Cardiac septum (tissue), 1 donor: ENCODE results near the gene STAG2. TPM values are rescaled to one million over a fixed set of nuclear protein-coding genes. Genes with fewer than 3 reads are reported as not detected.
"Not testable (repeated sequence)": the region's sequence is repeated elsewhere in the genome, so short reads cannot be mapped to it uniquely, and the experiment has no call there.

ENCODE experiments used
- DNase-seq: peaks from one replicate; pipeline ENCODE4 v3.0.0-alpha.2; 2020; ENCODE audit warnings: low spot score
- intact Hi-C: fragments of 100-400 bp; cut with DNase I; formaldehyde crosslinking; loops from one replicate; pipeline ENCODE4 v1.14.0; 2022
- long read RNA-seq: library from polyadenylated mRNA; unstranded; transcript quantifications from one replicate; pipeline ENCODE4 v2.0.0, GENCODE V29; 2021
- total RNA-seq: library from RNA; stranded (reverse); fragmentation: NEBNext Ultra II Directional; extraction: Animal tissue kit (Norgen Biotek cat#: 25700); gene quantifications from one replicate; pipeline ENCODE4 v1.2.1, GENCODE V29; 2021
- donor health status: DM: no; HTN: no; CAD: no.

The STAG2 gene
- total RNA-seq: 32.7 TPM
- long read RNA-seq, full-length matches to known transcripts: 4 of 28 reads
- long read RNA-seq, partial matches to known transcripts: 9 of 28 reads
- long read RNA-seq, other reads (novel, unspliced or antisense): 15 of 28 reads

DNA sequence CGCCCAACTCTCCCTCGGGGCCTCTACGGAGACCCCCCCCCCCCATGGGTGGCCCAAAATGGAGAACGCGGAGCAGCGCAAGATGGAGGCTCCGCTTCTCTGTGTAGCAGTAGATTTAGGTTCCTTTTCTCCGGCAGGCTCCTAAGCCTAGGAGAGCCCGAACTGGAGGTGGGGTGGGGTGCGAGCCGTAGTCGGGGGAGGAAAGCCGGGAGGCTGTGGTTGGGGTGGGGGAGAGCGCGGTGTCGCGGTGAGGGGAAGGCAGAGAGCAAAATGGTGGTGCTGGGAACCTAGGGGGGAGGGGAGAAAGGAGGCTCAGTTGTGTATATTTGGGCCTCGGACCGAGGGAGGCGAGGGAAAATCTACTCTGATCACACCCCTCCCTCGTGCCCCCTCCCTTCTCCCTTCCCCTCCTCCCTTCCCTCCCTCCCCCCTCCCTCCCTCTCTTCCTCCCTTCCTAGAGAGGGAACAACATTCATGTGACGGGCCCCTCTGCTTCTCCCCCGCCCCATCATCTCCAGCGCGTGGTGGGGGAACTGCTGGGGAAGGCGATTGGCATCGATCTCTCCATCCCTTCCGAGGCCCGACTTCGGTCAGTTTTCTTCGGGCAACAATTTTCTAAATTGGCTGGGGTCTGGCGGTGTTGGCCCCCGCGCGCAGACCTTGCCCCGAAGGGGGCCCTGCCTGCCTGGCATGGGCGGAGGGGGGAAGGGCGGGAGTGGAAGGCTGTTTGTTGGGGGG, at the start of gene STAG2:
Gene STAG2, plus strand, starts transcription at position 439 of the 738 bp plus-strand sequence. CDS start 60,922 bp downstream, outside the sequence.
- intact Hi-C loops: loop anchor here (5.0 to 10.0 kb wide), 2 partner anchors 56 to 107 kb away; no protein-coding TSS in a partner anchor
- peak; percentile 84 for DNase-seq

DNA sequence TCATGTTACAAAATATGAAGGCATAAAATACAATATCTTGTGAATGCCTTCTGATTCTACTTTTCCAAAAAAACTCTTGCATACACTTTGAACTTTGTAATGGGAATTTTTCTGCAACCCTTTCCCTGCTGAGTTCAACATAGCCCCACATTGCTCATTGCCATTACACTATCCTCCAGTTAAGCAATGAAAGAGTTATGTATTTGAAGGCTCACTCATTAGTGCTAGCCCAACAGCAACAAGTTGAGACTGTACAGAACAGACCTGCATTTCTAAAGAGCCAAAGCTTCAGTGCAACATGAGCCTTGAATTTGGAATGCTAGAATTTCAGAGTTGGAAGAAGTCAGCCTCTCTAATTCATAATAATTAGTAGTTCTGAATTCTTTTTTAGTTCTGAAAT, 44.4 kb upstream of the STAG2 start:
- intact Hi-C loops: no loop called here
- no peak for DNase-seq

DNA sequence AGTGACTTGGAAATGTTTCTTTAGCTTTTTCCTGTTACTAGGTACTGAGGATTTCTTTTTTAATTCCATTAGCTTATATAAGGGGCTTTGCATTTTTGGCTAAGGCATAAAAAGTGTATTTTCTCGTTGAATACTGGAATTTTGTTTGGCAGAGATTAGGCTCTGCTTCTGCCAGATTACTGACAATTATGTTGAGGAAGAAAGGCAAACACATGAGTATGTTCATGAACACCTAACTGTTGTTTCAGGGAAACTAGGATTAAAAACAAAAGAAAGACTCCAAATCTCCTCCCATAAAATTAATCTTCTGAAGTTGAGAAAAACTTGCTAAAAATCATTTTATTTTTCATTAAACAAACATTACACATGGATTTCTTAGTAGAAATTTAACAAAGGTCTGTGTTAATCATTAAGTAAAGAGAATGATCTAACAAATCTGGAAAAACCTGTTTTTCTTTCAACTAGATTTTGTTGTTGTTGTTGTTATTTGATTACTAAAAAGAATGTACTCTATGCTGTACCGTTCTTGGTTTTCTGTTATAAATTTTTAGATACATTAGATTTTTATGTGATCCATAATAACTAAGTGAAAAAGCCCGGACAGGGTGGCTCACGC, 43.3 kb upstream of the STAG2 start:
- intact Hi-C loops: no loop called here
- DNase-seq: no peak

DNA sequence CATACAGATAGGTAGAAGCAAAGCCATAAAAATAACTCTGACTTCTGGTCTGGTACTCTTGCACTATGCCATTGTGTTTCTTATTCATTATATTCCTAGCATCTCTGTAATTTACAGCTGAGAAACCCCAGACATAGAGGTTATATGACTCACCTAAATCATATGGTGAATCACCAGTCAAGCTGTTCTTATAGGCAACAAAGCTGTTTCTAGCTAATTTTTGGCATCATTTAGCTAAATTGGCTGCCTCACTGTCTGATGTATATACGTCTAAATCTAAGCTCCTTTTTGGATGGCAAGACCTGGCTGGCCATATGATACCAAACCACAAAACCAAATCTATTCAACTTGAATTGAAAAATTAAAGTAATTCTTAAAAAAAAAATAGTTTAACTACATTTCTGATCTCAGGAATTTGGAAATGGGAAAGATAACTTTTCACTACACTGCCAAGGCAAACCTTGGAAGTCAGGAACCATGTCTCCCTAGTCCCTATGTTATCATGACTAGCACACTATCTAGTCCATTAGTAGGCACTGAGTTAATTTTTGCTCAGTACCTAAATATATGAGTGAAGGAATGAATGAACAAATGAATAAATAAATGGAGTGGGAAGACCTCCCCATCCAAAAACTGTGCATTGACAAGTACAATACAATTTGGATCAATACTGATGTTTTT, 41.3 kb upstream of the STAG2 start:
- DNase-seq: no peak
- intact Hi-C loops: no loop called here

DNA sequence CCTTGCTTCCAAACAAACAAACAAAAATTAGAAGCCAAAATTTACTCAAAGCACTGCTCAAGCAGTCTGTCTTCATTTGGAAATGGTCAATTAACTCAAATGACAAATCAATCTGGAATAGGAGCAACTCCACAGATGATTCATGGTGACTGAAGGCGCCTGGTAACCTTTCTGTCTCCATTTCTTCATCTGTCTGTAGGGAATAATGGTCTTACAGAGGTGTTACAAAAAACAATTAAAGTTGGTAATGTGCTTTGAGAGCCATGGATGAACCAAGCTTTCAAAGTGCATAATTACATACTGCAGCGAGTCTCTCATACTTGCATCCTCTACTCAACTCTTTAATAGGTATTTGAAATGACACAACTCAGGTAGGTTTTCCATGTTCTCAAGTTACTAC, 38.3 kb upstream of the STAG2 start:
- intact Hi-C loops: no loop called here
- DNase-seq: no peak

DNA sequence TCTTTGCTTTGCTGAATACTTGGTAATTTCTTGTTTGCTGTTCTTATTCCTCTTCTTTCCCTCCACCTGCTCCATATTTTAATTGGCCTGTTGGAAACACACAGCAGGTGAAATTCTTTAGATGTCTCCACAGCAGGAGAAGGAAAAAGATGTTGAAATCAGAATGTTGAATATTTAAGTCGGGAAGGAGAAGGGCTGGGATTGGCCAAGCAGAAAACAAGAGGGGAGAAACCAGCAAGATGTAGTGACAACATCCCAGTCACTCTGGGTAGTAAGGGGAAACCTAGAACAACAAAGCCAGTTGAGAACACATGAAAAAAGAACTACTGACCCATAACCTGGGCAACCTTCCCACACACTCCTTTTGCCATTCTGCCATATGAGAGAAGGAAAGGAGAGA, 37.3 kb upstream of the STAG2 start:
- no peak for DNase-seq
- intact Hi-C loops: no loop called here

DNA sequence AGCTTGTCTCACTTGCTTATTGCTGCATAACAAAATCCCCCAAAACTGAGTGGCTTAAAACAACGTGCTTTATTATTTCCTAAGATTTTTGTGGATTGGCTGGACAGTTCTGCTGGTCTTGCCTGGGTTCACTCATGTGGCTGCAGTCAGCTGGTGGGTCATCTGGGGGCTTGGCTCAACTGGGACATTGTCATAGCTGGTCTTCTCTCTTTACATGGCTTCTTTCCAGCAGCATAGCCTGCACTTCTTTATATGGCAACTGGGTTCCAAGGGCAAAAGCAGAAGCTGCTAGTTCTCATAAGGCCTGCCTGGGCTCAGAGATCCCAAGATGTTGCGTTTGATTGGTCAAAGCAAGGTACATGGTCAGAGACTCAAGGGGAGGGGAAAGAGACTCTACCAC, 33.7 kb upstream of the STAG2 start:
- intact Hi-C loops: no loop called here
- no peak for DNase-seq

DNA sequence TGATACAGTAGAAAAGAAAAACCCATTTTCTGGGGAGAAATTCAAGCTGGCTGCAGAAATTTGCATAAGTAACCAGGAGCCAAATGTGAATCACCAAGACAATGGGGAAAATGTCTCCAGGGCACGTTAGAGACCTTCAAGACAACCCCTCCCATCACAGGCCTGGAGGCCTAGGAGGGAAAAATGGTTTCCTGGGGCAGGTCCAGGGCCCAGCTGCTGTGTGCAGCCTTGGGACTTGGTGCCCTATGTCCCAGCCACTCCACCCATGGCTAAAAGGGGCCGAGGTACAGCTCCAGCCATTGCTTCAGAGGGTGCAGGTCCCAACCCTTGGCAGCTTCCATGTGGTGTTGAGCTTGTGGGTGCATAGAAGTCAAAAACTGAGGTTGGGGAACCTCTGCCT, 29.5 kb upstream of the STAG2 start:
- intact Hi-C loops, DNase-seq: not testable (repeated sequence)

DNA sequence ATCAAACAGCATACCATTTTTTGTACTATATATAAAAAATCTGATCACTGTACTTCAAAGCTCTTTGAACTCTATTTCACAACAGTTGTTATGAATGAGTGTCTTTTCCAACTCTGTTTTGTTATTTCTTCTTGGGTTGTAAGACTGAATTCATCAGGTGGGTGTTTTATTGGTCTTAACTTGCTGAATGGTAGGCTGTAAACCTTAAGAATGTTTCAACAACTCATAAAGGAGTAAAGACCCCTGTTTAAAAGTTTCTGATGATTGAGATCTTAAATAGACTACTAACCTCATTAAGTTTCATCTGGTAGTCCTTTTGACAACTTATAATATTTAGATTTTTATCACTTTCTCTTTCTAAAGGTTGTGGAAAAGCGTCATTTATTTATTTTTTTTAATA, 18.4 kb upstream of the STAG2 start:
- DNase-seq: no peak
- intact Hi-C loops: no loop called here

DNA sequence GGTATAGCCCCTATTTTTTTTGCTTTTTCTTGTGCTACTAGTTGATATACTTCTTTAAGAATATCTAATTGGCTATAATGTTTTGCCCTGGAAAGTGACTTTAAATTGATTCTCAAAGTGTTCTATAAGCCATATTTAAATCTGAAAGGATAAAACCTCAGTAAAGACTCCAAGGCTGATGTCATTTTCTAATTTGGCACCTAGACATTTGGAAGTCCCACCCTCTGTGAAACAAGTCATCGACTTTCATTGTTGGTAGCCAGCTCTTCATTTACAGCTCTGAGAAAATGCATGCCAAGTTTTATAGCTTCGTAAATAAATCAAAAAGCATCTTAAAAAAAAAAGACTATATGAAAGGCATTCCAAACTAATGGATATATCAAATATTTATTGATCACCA, 18.0 kb upstream of the STAG2 start:
- intact Hi-C loops: no loop called here
- DNase-seq: no peak

DNA sequence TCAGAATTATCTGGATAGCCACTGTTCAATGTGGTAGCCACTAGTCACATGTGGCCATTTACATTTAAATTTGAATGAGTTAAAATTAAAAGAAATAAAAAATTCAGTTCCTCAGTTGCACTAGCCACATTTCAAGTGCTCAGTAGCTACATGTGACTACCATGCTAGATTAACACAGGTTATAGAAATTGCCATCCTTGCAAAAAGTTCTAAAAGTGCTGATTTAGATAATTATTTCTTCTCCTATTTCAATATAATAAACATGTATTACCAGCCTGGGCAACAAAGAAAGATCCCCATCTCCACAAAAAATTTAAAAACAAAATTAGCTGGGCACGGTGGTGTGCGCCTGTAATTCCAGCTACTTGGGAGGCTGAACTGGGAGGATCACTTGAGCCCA, 11.7 kb upstream of the STAG2 start:
- no peak for DNase-seq
- intact Hi-C loops: loop anchor here (10.0 kb wide), 1 partner anchor 115 kb away; no protein-coding TSS in a partner anchor

DNA sequence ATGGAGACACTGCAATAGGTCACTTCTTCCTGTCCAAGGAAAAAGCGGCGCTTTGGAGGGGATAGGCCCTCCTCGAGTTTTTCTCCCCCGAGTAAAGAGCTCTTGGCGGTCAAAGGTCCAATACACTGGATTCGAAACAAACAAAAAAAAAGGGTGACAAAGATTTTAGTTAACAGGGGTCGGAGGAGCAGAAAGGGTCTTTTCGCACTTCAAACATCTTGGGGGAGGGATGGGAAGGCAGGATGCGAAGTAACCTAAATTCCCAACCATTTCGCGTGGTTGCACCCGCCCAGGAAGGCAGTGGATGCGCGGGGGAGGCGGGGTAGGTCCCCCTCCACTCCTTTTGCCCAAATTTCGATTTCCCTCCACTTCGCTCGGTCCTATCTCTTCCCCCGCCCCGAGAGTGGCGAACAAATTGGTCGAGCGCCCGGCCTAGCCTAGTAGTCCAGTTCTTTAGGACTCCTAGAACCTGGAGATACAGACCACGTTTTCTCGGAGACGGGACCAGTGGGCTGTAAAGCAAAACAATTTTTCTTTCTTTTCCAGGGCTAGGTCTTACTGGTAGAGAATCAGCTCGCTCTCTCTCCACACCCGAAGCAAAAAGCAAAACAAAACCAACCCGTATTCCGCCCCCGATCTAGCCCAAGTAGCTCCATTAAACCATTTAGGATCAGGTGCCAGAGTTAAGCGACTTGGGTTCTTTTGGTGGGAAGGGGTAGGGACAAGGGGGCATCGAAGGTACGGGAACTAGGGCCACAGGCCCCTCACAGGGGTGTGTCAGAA, 2.0 kb upstream of the STAG2 start:
- no peak for DNase-seq
- intact Hi-C loops: loop anchor here (5.0 to 10.0 kb wide), 3 partner anchors 58 to 125 kb away; no protein-coding TSS in a partner anchor

DNA sequence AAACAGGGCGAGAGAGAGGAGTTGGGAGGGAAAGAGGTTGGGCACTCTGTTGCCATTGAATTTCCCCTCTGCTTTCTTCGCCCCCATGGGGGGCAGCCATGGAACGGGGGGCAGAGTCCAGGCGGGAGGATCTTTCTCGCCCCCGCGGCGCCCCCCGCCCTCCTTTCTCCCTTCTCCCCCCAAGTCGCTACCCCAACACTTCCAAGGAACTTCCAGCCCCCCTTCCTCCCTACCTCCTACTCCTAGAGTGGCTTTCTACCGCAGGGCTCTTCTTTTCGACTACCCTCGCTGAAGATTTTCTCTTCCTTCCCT, 594 bp upstream of the STAG2 start:
- no peak for DNase-seq
- intact Hi-C loops: loop anchor here (5.0 to 10.0 kb wide), 2 partner anchors 56 to 106 kb away; no protein-coding TSS in a partner anchor

DNA sequence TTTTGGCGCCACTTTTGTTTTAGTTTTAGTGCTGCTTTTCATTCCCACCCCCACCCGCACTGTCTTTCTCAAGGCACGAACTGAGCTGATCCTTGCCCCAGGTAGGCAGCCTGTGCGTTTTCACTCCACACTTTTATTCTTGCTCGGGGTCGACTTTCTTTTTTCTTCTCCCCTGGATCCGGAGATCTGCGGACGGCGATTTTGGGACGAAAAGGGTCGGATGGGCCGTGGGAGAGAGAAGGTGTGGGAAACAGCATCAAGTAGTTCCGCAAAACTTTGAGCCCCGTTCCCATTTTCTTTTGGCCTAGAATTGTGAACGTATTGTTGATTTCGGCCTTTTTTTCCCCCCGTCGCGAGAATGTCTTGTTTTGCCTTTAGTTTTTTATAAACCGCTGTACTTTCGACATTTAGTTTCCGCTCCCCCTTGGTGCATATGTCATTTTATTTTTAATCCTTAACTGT, 531 bp downstream of the STAG2 start:
- intact Hi-C loops: loop anchor here (5.0 to 10.0 kb wide), 2 partner anchors 55 to 107 kb away; no protein-coding TSS in a partner anchor
- DNase-seq: no peak

DNA sequence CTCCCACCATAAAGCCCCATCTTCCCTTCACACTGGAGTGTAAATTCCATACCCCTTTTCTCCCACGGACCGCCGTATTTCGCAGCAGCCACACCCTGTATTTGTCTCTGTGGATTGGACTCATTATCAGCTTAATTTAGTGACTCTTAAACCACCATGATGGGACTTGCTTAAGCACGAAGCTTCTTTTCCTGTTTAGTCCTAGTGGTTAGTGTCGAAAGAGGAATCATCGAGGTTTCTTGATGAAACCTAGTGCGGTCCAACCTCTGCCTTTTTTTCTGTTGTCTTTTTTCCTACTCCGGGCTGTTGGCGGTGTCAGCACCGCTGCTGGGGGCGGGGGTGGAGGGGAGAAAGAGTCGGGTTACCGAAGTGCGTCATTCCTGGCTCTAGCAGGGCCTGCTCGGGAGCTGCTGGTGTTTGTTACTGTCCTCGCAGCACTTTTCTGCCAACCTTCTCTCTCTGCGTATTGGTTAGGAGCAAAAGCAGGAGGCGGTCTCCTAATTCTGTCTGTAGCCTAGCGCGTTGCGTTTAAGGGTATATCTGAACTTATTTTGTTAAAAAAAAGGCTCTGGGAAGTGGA, 1.4 kb downstream of the STAG2 start:
- intact Hi-C loops: loop anchor here (5.0 to 10.0 kb wide), 2 partner anchors 54 to 108 kb away; no protein-coding TSS in a partner anchor
- DNase-seq: peak; percentile 93

DNA sequence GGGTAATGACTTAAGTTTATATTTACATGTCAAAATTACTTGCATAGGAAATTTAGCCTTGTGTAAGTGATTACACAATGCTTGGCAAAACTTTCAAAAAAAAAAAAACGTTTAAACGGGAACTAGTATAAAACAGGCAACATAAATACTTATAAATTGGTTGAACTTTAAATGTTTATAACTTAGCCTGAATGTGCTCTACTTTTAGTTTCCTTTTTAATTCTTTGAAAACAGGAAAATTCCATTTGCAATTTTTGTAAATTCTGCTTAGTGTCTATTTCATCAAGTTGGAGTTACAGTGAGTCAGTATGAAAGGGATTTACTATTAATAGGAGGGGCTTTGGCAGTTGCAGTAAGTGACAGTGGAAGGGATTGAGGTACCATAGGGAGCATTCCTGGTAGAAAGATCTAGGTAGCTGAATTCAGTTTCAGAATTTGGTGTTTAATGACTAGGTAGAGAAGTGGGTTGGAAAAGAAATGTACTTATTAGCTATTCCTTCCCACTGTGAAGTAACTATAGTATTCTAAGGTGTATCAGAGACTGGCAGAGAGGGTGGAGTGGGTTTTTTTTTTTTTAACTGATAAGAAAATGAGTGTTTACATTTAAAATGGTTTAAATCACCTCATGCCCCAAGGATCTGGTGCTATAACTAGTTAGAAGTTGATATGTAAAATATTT, 2.8 kb downstream of the STAG2 start:
- intact Hi-C loops: loop anchor here (5.0 to 10.0 kb wide), 2 partner anchors 53 to 109 kb away; no protein-coding TSS in a partner anchor
- no peak for DNase-seq

DNA sequence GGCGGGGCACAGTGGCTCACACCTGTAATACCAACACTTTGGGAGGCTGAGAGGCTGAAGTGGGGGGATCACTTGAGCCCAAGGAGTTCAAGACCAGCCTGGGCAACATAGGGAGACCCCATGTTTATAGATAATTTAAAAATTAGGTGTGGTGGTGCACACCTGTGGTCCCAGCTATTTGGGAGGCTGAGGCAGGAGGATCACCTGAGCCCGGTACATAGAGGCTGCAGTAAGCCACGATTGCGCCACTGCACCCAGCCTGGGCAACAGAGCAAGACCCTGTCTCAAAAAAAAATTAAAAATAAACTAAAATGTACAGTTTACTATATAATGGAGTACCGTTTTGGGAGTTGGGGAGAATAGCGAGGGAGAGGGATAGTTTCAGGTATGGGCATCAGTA, 4.2 kb downstream of the STAG2 start:
- intact Hi-C loops: loop anchor here (10.0 kb wide), 1 partner anchor 111 kb away; no protein-coding TSS in a partner anchor

DNA sequence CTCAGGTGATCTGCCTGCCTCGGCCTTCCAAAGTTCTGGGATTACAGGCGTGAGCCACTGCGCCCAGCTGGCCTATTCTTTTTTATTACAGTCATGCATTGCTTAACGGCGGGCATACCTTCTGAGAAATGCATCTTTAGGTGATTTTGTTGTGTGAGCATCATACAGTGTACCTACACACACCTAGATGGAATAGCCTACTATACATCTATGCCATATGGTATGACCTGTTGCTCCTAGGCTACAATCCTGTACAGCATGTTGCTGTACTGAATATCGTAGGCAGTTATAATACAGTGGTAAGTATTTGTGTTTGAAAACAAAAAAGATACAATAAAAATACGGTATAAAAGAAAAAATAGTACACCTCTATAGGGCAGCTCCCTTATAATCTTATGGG, 6.0 kb downstream of the STAG2 start:
- intact Hi-C loops: loop anchor here (10.0 kb wide), 1 partner anchor 113 kb away; no protein-coding TSS in a partner anchor
- DNase-seq: no peak

More for the DNA sequence above, 4.2 kb downstream of the STAG2 start:
- no peak for DNase-seq
